Gastrocnemius medialis (tissue), 4 donors: ENCODE measurements around the gene CFAP52. TPM values are rescaled to one million over a fixed set of nuclear protein-coding genes. Genes with fewer than 3 reads are reported as not detected.

Experiments
- ATAC-seq, 2 donors: fragments of 150-250 bp; one replicate each; pipeline ENCODE4 v1.9.1; 2016
- DNase-seq, 2 donors: peaks; one replicate each; pipeline ENCODE4 v3.0.0-alpha.2; 2019
- H3K27ac ChIP-seq, 4 donors: fragments of 200-600 bp; sonication (generic); 1 replicate in 1 of 4; 2 replicates in 3 of 4; pipeline ENCODE4 v1.5.1; 2016 to 2018; ENCODE audit warnings: mild to moderate bottlenecking in 2 of 4, moderate library complexity in 1 of 4
- H3K27me3 ChIP-seq, 3 donors: fragments of 200-600 bp; sonication (generic) in 2 of 3; 1 replicate in 1 of 3; 2 replicates in 2 of 3; pipeline versions ENCODE4 v1.5.1 to v1.6.0; 2016 to 2019; ENCODE audit warnings: mild to moderate bottlenecking in 1 of 3, moderate library complexity in 1 of 3
- H3K36me3 ChIP-seq, 2 donors: fragments of 200-600 bp; sonication (generic) in 1 of 2; one replicate each; pipeline ENCODE4 v1.5.1; 2017 to 2018
- H3K4me1 ChIP-seq, 2 donors: fragments of 200-600 bp; sonication (generic) in 1 of 2; one replicate each; pipeline ENCODE4 v1.5.1; 2016 to 2017; ENCODE audit warnings: mild to moderate bottlenecking in 2 of 2
- H3K4me3 ChIP-seq, 4 donors: fragments of 200-600 bp; sonication (generic) in 3 of 4; 1 replicate in 1 of 4; 2 replicates in 3 of 4; pipeline ENCODE4 v1.5.1; 2016 to 2019; ENCODE audit warnings: mild to moderate bottlenecking in 2 of 4
- H3K9me3 ChIP-seq, 3 donors: fragments of 200-600 bp; sonication (generic) in 2 of 3; 1 replicate in 1 of 3; 2 replicates in 2 of 3; pipeline ENCODE4 v1.5.1; 2016 to 2019
- CTCF ChIP-seq, 5 experiments: fragments of 450-650 bp in 3 of 5; fragments of 200-600 bp in 2 of 5; sonication (generic) in 2 of 5; IDR thresholded peaks in 4 of 5; conservative IDR thresholded peaks in 1 of 5; 1 replicate in 4 of 5; 2 replicates in 1 of 5; pipeline ENCODE4 v1.5.1; 2016 to 2019; ENCODE audit warnings: antibody characterized with exemption in 5 of 5, mild to moderate bottlenecking in 3 of 5, moderate library complexity in 3 of 5
- POLR2A ChIP-seq, 2 donors: fragments of 450-650 bp; IDR thresholded peaks; one replicate each; pipeline ENCODE4 v1.6.1; 2017; ENCODE audit warnings: antibody characterized with exemption in 2 of 2, mild to moderate bottlenecking in 2 of 2, moderate library complexity in 2 of 2
- in situ Hi-C, 4 donors: fragments of 200-750 bp; cut with MboI; loops; one replicate each; pipeline versions ENCODE4 v1.15.0 to v1.8.0; 2017; ENCODE audit warnings: low sequenced_read_pairs in 4 of 4
- intact Hi-C: fragments of 100-400 bp; cut with DNase I; formaldehyde crosslinking; loops from one replicate; pipeline ENCODE4 v1.15.1; 2023; ENCODE audit warnings: low total_unique reads
- total RNA-seq, 4 donors: library from RNA; depleted of rRNA; stranded (reverse); fragments of >200 nt; gene quantifications; one replicate each; pipeline versions ENCODE4 v1.1.0 to v1.2.3, GENCODE V29; 2016

Gene CFAP52
- total RNA-seq, 4 donors from 2014 or later = not detected

DNA sequence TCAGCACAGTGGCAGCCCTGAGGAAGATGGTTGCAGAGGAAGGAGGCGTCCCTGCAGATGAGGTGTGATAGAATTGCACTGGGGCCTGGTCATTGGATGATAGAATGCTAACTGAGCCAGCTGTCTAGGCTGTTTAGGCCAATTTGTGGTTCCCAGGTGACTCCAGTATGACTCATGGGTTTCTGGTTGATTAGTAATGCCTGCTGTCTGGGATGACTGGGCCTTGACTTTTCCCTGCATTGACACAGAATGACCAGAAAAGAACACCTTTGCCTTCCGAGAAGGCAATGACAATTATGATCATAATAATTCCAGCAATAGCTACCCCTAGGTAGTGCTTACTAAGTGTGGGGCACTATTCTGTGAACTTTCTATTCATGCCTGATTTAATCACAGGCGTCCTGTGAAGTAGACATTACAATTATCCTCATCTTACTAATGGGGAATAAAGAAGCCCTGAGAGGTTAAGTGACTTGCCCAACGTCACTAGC is 100.4 kb downstream of the CFAP52 start:
- Histone ChIP-seq H3K27ac (no peak overlapping the region), H3K4me1 (no peaks in the 10 kb centered on the region), H3K4me3 (no peak overlapping the region), H3K27me3 (no peaks in the 10 kb centered on the region), H3K9me3 (no peaks in the 10 kb centered on the region), H3K36me3 (no peaks in the 10 kb centered on the region)
- intact Hi-C loops = no loop called here
- in situ Hi-C loops = no loop called here
- TF ChIP-seq CTCF (IDR thresholded peaks at IDR 0.05 in 4 of 5, conservative IDR thresholded peaks at IDR 0.05 in 1 of 5) (no peak), POLR2A (IDR thresholded peaks at IDR 0.05) (no peak)
- no peak for DNase-seq
- no peak for ATAC-seq

DNA sequence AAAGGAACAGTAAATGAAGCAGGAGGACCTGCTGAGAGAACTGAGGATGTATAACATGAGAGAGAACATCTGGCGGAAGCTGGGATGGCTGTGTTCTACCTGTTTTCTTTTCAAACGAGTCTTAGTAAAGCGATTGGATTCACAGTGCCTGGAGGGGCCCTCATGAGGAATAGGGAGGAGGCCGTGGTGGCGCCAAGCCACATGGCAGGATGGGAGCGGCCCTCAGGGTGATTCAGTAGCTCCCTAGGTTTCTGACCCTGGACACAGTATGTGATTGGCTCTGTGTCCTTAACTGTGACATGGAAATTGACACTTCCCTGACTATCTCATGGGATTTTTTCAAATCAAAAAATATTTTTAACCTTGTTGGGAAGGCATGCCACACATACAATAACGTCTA is 101.0 kb downstream of the CFAP52 start:
- DNase-seq (no peak), ATAC-seq (no peak)
- no peak overlapping the region for H3K27ac ChIP-seq
- no peaks in the 10 kb centered on the region for H3K36me3 ChIP-seq
- H3K4me3 ChIP-seq = no peak overlapping the region
- intact Hi-C loops (no loop called here), in situ Hi-C loops (no loop called here)
- H3K4me1 ChIP-seq = no peaks in the 10 kb centered on the region
- H3K9me3 ChIP-seq = no peaks in the 10 kb centered on the region
- no peak for TF ChIP-seq CTCF (IDR thresholded peaks at IDR 0.05 in 4 of 5, conservative IDR thresholded peaks at IDR 0.05 in 1 of 5)
- TF ChIP-seq POLR2A (IDR thresholded peaks at IDR 0.05) = no peak
- no peaks in the 10 kb centered on the region for H3K27me3 ChIP-seq

DNA sequence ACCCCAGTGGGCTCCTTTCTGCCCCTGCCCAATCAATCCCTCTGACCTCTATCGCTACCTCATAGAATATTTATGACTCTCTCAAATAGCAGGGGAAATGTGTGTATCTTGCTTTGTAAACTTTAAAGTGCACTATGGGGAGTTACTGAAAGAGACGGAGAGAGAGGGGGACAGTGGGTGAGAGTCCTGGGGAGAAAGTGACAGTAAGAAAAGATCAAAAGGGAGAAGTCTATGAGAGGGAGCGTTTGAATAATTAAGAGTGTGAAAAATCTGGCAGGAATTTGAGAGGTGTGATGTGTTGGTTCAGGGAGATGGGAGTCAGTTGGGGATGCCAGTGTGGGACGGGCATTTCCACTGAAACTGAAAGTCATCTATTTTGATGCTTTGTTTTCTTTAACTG is 101.5 kb downstream of the CFAP52 start:
- Histone ChIP-seq H3K4me1 (no peaks in the 10 kb centered on the region), H3K4me3 (no peak overlapping the region), H3K9me3 (no peaks in the 10 kb centered on the region), H3K27ac (no peak overlapping the region), H3K27me3 (no peaks in the 10 kb centered on the region), H3K36me3 (no peaks in the 10 kb centered on the region)
- ATAC-seq (no peak), DNase-seq (no peak)
- TF ChIP-seq POLR2A (IDR thresholded peaks at IDR 0.05) = no peak
- no peak for TF ChIP-seq CTCF (IDR thresholded peaks at IDR 0.05 in 4 of 5, conservative IDR thresholded peaks at IDR 0.05 in 1 of 5)
- in situ Hi-C loops = no loop called here
- intact Hi-C loops = no loop called here

DNA sequence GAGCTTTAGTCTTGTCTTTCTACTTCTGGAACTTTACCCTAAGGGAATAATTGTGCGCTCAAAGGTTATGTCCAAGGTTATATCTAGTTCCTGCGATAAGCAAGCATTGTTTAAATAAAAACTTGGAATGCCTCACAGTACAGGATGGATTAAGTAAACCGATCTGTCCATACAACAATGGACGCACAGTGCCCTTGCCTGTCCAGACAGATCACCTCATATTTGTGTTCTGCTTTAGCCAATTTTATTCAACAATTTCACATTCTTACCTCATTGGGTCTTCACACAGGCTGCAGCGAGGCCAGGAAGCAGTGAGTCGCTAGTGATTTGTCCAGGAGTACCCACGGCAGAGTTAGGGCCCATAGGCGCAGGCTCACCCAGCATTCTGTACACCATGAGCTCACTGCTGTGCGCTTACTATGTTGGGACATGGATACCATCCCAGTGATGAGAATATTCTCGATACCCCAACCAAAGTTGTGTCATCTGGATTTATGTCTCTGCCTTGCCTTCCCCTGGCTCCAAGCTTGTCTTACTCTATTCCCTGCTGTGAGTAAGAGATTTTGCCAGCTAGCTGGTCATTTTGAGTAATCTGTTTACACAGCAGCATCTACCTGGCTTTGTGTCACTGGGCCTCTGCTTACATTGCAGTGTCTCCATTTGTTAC is 108.6 kb downstream of the CFAP52 start:
- no peak overlapping the region for H3K27ac ChIP-seq
- no peak for DNase-seq
- no peak for TF ChIP-seq POLR2A (IDR thresholded peaks at IDR 0.05)
- no peak for TF ChIP-seq CTCF (IDR thresholded peaks at IDR 0.05 in 4 of 5, conservative IDR thresholded peaks at IDR 0.05 in 1 of 5)
- H3K27me3 ChIP-seq = no peaks in the 10 kb centered on the region
- no peaks in the 10 kb centered on the region for H3K36me3 ChIP-seq
- intact Hi-C loops (no loop called here), in situ Hi-C loops (no loop called here)
- no peaks in the 10 kb centered on the region for H3K4me1 ChIP-seq
- H3K4me3 ChIP-seq = no peak overlapping the region
- no peak for ATAC-seq
- no peaks in the 10 kb centered on the region for H3K9me3 ChIP-seq

Other genes with a start within 250 kb of the CFAP52 start
- gene STX8, start 822 bp upstream of the CFAP52 start, total RNA-seq = 10 to 100 TPM; 39.1 to 67.7 (median 58.2) TPM
- under 1 TPM in 1 of 4 donors, not detected in 3; 0.07 TPM for gene USP43, start 68.9 kb downstream of the CFAP52 start, total RNA-seq
- 10 to 100 TPM in 3 of 4 donors, 1 to 10 TPM in 1; 5.1 to 64.6 (median 42.2) TPM for gene DHRS7C, start 214.9 kb downstream of the CFAP52 start, total RNA-seq
- not detected for gene GSG1L2, start 245.4 kb downstream of the CFAP52 start, total RNA-seq
- 1 to 10 TPM in 1 of 4 donors, not detected in 3; 1.1 TPM for gene GLP2R, start 249.3 kb downstream of the CFAP52 start, total RNA-seq